ENCODE data around the gene MTCL1. TPM values are rescaled to one million over a fixed set of nuclear protein-coding genes. Genes with fewer than 3 reads are reported as not detected.

The MTCL1 gene
- polyA plus RNA-seq, 1 experiment = 29.8 TPM

- no peak for DNase-seq (ENCODE audit: low read depth)
- ChIA-PET POLR2A (no interaction called here), CTCF (no interaction called here)
- no peak for TF ChIP-seq CTCF (IDR thresholded peaks at IDR 0.05; ENCODE audit: insufficient read depth, low read depth, low read length)
- H3K4me3 ChIP-seq (ENCODE audit: low read depth, low read length) = no peak overlapping the region
- no peaks in the 10 kb centered on the region for H3K27me3 ChIP-seq (ENCODE audit: control insufficient read depth, insufficient read depth, low read length)
- H3K36me3 ChIP-seq (ENCODE audit: control insufficient read depth, insufficient read depth, low read length) = peaks cover 29% of the 10 kb centered on the region
Measured at GRCh38 chr18:8718401-8718913, 13.1 kb downstream of the MTCL1 start.

GRCh38 chr18:8719192-8719591, 13.8 kb downstream of the MTCL1 start:
- Histone ChIP-seq H3K36me3 (ENCODE audit: control insufficient read depth, insufficient read depth, low read length) (peaks cover 30% of the 10 kb centered on the region), H3K27me3 (ENCODE audit: control insufficient read depth, insufficient read depth, low read length) (no peaks in the 10 kb centered on the region), H3K4me3 (ENCODE audit: low read depth, low read length) (no peak overlapping the region)
- no peak for TF ChIP-seq CTCF (IDR thresholded peaks at IDR 0.05; ENCODE audit: insufficient read depth, low read depth, low read length)
- DNase-seq (ENCODE audit: low read depth) = no peak
- CTCF ChIA-PET = interaction anchor here (0.9 kb wide), 1 partner anchor 263 kb away, joined by 3 read pairs; no protein-coding TSS in a partner anchor
- POLR2A ChIA-PET = no interaction called here

DNA sequence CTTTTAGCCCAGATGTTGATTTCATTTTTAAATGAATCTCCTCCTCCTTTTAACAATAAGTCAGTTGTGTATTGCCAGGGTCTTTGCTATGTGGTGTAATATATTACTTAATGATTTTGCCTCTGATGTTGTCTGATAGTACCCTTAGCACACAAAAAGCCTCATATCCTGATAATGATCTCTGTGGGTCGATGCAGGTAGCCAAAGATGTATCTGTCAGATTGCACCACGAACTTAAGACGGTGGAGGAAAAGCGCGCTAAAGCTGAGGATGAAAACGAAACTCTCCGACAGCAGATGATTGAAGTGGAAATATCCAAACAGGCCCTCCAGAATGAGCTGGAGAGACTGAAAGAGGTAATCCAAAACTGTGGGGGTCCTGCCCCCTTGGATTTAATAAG, 14.8 kb downstream of the MTCL1 start:
- DNase-seq (ENCODE audit: low read depth) = no peak
- POLR2A ChIA-PET = interaction anchor here (0.9 kb wide), 1 partner anchor 26 kb away, joined by 4 read pairs; no protein-coding TSS in a partner anchor
- Histone ChIP-seq H3K4me3 (ENCODE audit: low read depth, low read length) (no peak overlapping the region), H3K36me3 (ENCODE audit: control insufficient read depth, insufficient read depth, low read length) (peaks cover 33% of the 10 kb centered on the region), H3K27me3 (ENCODE audit: control insufficient read depth, insufficient read depth, low read length) (no peaks in the 10 kb centered on the region)
- TF ChIP-seq CTCF (IDR thresholded peaks at IDR 0.05; ENCODE audit: insufficient read depth, low read depth, low read length) = no peak
- CTCF ChIA-PET = interaction anchor here (0.9 kb wide), 1 partner anchor 262 kb away, joined by 3 read pairs; no protein-coding TSS in a partner anchor

DNA sequence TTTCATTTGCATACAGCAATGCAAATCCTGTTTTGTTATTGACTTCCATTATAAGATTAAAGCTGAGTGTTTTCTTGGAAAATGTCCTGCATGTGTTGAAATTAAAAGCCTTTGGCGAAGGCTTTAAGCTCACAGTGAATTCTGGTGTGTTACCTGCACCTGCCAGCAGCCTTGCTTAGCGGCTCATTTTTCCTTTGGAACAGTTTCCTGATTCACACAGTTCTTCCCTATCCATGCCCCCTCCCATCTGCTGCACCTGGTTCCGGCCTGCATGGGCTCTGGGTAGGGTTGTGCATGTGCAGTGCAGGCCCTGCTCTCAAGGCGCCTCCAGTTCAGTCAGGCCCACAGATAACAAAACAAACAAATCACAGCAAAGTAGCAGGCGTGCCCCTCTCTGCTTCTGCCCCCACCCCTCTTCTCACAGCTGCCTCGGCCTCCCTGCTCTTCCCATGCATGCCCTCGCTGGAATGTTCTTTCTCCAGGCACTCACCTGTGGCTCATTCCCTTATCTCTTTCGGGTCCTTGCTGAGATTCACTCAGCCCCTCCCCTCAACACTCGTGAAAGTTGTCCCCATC, 15.8 kb downstream of the MTCL1 start:
- no peak for TF ChIP-seq CTCF (IDR thresholded peaks at IDR 0.05; ENCODE audit: insufficient read depth, low read depth, low read length)
- DNase-seq (ENCODE audit: low read depth) = no peak
- Histone ChIP-seq H3K27me3 (ENCODE audit: control insufficient read depth, insufficient read depth, low read length) (no peaks in the 10 kb centered on the region), H3K4me3 (ENCODE audit: low read depth, low read length) (no peak overlapping the region), H3K36me3 (ENCODE audit: control insufficient read depth, insufficient read depth, low read length) (peaks cover 33% of the 10 kb centered on the region)
- ChIA-PET CTCF (no interaction called here), POLR2A (interaction anchor here (0.9 kb wide), 1 partner anchor 25 kb away, joined by 4 read pairs; no protein-coding TSS in a partner anchor)

DNA sequence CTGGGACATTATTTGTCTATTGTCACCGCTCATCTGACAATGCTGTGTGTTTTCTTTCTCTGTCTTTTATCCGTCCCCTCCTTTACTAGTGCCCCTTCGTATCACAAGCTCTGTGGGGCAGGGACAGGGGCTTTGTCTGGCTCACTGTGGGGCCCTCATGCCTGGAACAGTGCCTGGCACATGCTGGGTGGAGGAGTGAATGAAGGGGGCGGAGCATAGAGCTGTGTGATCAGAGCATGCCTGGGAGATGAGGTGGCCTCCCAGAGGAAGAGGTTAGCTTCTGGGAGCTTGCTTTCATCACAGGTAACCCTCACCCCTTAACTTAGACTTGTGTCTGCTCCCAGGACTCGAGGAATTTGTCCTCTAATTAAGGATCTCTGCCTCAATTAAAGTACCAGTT, 16.4 kb downstream of the MTCL1 start:
- TF ChIP-seq CTCF (IDR thresholded peaks at IDR 0.05; ENCODE audit: insufficient read depth, low read depth, low read length) = no peak
- ChIA-PET POLR2A (no interaction called here), CTCF (no interaction called here)
- Histone ChIP-seq H3K27me3 (ENCODE audit: control insufficient read depth, insufficient read depth, low read length) (no peaks in the 10 kb centered on the region), H3K36me3 (ENCODE audit: control insufficient read depth, insufficient read depth, low read length) (peaks cover 35% of the 10 kb centered on the region), H3K4me3 (ENCODE audit: low read depth, low read length) (no peak overlapping the region)
- DNase-seq (ENCODE audit: low read depth) = no peak

All from BJ (cell line).